Fibroblast of lung (primary cell): ENCODE results near the gene FPR1. TPM values are rescaled to one million over a fixed set of nuclear protein-coding genes. Genes with fewer than 3 reads are reported as not detected.

Source experiments
- DNase-seq, 2 donors: peaks; one replicate each; pipeline versions ENCODE4 v3.0.0 to v3.0.0-alpha.2; 2010; ENCODE audit warnings: low read depth in 2 of 2
- H2AFZ ChIP-seq: 2 replicates; pipeline ENCODE4 v1.5.1; 2012; ENCODE audit warnings: low read length, control low read depth, inconsistent platforms
- H3K27ac ChIP-seq: 2 replicates; pipeline ENCODE4 v1.5.1; 2011; ENCODE audit warnings: low read length, control low read depth; ENCODE audit not compliant: insufficient read depth
- H3K27me3 ChIP-seq: 2 replicates; pipeline ENCODE4 v1.5.1; 2011; ENCODE audit warnings: mild to moderate bottlenecking, low read length; ENCODE audit not compliant: control insufficient read depth, insufficient read depth
- H3K36me3 ChIP-seq: 2 replicates; pipeline ENCODE4 v1.5.1; 2011; ENCODE audit warnings: low read length; ENCODE audit not compliant: control insufficient read depth, insufficient read depth
- H3K4me1 ChIP-seq: 2 replicates; pipeline ENCODE4 v1.5.1; 2011; ENCODE audit warnings: low read length; ENCODE audit not compliant: control insufficient read depth, insufficient read depth; ENCODE audit errors: extremely low read depth
- H3K4me2 ChIP-seq: 2 replicates; pipeline ENCODE4 v1.5.1; 2011; ENCODE audit warnings: low read length, control low read depth; ENCODE audit not compliant: insufficient read depth; ENCODE audit errors: extremely low read depth
- H3K4me3 ChIP-seq, 4 experiments: fragments of 200-600 bp in 1 of 4; sonication (generic) in 1 of 4; replicated peaks in 1 of 4; 2 replicates each; pipeline ENCODE4 v1.5.1; 2011 to 2016; ENCODE audit warnings: low read length in 4 of 4, low read depth in 3 of 4, mild to moderate bottlenecking in 3 of 4, control low read depth in 2 of 4, inconsistent platforms in 1 of 4, mixed read lengths in 1 of 4; ENCODE audit not compliant: insufficient read depth in 1 of 4; ENCODE audit errors: control extremely low read depth in 1 of 4
- H3K79me2 ChIP-seq: 2 replicates; pipeline ENCODE4 v1.5.1; 2012; ENCODE audit warnings: mild to moderate bottlenecking, low read length, inconsistent platforms; ENCODE audit not compliant: control insufficient read depth, insufficient read depth
- H3K9ac ChIP-seq: 2 replicates; pipeline ENCODE4 v1.5.1; 2011; ENCODE audit warnings: mild to moderate bottlenecking, low read length, control low read depth; ENCODE audit not compliant: insufficient read depth
- H3K9me3 ChIP-seq: 2 replicates; pipeline ENCODE4 v1.5.1; 2012; ENCODE audit warnings: low read depth, low read length; ENCODE audit not compliant: control insufficient read depth, insufficient read depth
- H4K20me1 ChIP-seq: 2 replicates; pipeline ENCODE4 v1.5.1; 2011; ENCODE audit warnings: low read length; ENCODE audit not compliant: control insufficient read depth, insufficient read depth; ENCODE audit errors: extremely low read depth
- EZH2 ChIP-seq: IDR thresholded peaks from 2 replicates; pipeline ENCODE4 v1.5.1; 2012; ENCODE audit warnings: low read length, control low read depth, mild to moderate bottlenecking; ENCODE audit errors: missing control alignments
- polyA plus RNA-seq, 2 donors: library from polyadenylated mRNA; depleted of rRNA in 1 of 2; stranded (reverse) in 1 of 2; unstranded in 1 of 2; fragments of >200 nt; gene quantifications; 2 replicates each; pipeline ENCODE4 v1.2.1, GENCODE V29; 2011 to 2012; ENCODE audit warnings: missing spikeins in 1 of 2
- total RNA-seq: library from RNA; depleted of rRNA; stranded (reverse); fragments of >200 nt; gene quantifications from 2 replicates; pipeline ENCODE4 v1.2.1, GENCODE V29; 2014
- TF ChIP-seq, protein P1 (sequence below), 2 donors: IDR thresholded peaks in 1 of 2; conservative IDR thresholded peaks in 1 of 2; 1 replicate in 1 of 2; 2 replicates in 1 of 2; pipeline ENCODE4 v1.5.1; 2011 to 2012; ENCODE audit warnings: low read length in 2 of 2, control low read depth in 1 of 2, inconsistent platforms in 1 of 2, low read depth in 1 of 2, mild to moderate bottlenecking in 1 of 2

FPR1 gene
- total and polyA plus RNA-seq, 2 donors (not counting 1 experiment from before 2014, with no cell fraction given), result 0.14 TPM; not detected in 1

DNA sequence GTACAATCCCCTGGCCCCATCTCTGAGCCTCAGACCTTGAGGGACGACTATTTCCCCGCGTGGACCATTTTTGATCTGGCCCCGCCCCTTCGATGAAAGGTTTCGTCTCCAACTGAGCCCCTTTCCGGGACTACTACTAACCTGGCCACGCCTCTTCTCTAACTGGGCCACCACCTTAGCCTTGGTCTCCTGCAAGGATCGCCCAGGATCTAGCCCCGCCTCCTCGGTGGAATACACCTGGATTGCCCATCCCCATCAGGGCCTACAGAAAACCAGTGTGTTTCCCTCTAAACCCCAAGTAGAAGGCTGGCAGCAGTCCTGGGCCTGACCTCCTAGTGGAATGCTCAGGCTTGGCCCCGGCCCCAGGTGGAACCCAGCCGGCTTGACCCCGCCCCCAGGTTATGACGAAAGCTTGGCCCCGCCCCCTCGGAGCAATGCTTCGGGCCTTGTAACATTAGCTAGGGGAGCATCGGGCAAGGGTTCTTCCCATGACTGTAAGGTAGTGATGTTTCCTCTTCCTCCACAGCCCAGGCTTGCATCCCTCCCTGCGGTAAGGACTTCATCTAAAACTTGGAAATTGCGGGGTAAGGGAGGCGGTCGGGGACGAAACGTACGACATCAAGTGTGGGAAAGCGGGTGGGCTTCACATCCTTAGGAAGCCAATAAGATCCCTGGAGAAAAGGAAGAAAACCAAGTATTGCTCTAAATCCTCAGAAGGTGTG lies 49.4 kb downstream of the FPR1 start:
- DNase-seq, result peak; percentile 36 to 39
- peaks cover 25% of the 10 kb centered on the region for H3K36me3 ChIP-seq
- H3K4me1 ChIP-seq, result peaks cover 3% of the 10 kb centered on the region
- H3K9me3 ChIP-seq, result no peaks in the 10 kb centered on the region
- H4K20me1 ChIP-seq, result no peaks in the 10 kb centered on the region
- no peak overlapping the region for H3K9ac ChIP-seq
- H3K27me3 ChIP-seq, result no peaks in the 10 kb centered on the region
- peaks cover 8% of the 10 kb centered on the region for H3K79me2 ChIP-seq
- TF ChIP-seq, protein P1, sequence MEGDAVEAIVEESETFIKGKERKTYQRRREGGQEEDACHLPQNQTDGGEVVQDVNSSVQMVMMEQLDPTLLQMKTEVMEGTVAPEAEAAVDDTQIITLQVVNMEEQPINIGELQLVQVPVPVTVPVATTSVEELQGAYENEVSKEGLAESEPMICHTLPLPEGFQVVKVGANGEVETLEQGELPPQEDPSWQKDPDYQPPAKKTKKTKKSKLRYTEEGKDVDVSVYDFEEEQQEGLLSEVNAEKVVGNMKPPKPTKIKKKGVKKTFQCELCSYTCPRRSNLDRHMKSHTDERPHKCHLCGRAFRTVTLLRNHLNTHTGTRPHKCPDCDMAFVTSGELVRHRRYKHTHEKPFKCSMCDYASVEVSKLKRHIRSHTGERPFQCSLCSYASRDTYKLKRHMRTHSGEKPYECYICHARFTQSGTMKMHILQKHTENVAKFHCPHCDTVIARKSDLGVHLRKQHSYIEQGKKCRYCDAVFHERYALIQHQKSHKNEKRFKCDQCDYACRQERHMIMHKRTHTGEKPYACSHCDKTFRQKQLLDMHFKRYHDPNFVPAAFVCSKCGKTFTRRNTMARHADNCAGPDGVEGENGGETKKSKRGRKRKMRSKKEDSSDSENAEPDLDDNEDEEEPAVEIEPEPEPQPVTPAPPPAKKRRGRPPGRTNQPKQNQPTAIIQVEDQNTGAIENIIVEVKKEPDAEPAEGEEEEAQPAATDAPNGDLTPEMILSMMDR (conservative IDR thresholded peaks at IDR 0.05 in 1 of 2, IDR thresholded peaks at IDR 0.05 in 1 of 2; ENCODE audit: low read depth in 1 of 2, low read length in 2 of 2), result no peak
- no peak for TF ChIP-seq EZH2
- no peak overlapping the region for H3K4me3 ChIP-seq
- no peak overlapping the region for H3K27ac ChIP-seq
- no peak overlapping the region for H2AFZ ChIP-seq
- H3K4me2 ChIP-seq, result no peak overlapping the region

- no peak overlapping the region for H3K27ac ChIP-seq
- no peak overlapping the region for H3K4me3 ChIP-seq
- H4K20me1 ChIP-seq, result no peaks in the 10 kb centered on the region
- no peaks in the 10 kb centered on the region for H3K27me3 ChIP-seq
- no peak overlapping the region for H3K9ac ChIP-seq
- peaks cover 8% of the 10 kb centered on the region for H3K79me2 ChIP-seq
- H3K36me3 ChIP-seq, result peaks cover 28% of the 10 kb centered on the region
- H3K4me1 ChIP-seq, result peaks cover 3% of the 10 kb centered on the region
- no peak overlapping the region for H2AFZ ChIP-seq
- no peak for TF ChIP-seq EZH2
- H3K4me2 ChIP-seq, result no peak overlapping the region
- DNase-seq, result no peak
- no peaks in the 10 kb centered on the region for H3K9me3 ChIP-seq
Measured at GRCh38 chr19:51701468-51702100, 50.1 kb downstream of the FPR1 start.

DNA sequence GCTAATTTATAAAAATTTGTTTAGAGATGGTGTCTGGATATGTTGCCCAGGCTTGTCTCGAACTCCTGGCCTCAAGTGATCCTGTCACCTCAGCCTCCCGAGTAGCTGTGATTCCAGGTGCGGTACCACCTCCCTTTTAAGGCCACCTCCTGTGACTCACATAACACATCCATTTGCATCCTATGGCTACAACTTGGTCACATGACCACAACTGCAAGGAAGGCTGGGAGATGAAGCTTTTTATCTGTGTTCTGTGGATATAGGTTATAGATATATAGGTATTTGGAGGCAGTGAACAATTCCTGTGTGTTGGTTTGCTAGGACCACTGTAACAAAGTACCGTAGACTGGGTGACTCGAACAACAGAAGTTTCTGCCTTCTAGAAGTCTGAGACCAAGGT lies 52.5 kb downstream of the FPR1 start:
- no peak overlapping the region for H3K27ac ChIP-seq
- TF ChIP-seq, protein P1 (conservative IDR thresholded peaks at IDR 0.05 in 1 of 2, IDR thresholded peaks at IDR 0.05 in 1 of 2; ENCODE audit: low read depth in 1 of 2, low read length in 2 of 2), result no peak
- TF ChIP-seq EZH2, result no peak
- no peak overlapping the region for H3K9ac ChIP-seq
- no peaks in the 10 kb centered on the region for H3K4me1 ChIP-seq
- no peaks in the 10 kb centered on the region for H3K27me3 ChIP-seq
- no peak overlapping the region for H3K4me3 ChIP-seq
- no peak overlapping the region for H2AFZ ChIP-seq
- peaks cover 25% of the 10 kb centered on the region for H3K79me2 ChIP-seq
- no peak overlapping the region for H3K4me2 ChIP-seq
- H3K36me3 ChIP-seq, result peaks cover 33% of the 10 kb centered on the region
- no peaks in the 10 kb centered on the region for H4K20me1 ChIP-seq
- DNase-seq, result no peak
- H3K9me3 ChIP-seq, result no peaks in the 10 kb centered on the region
